CD4-positive, alpha-beta memory T cell (primary cell): ENCODE measurements around the gene STK38. TPM values are rescaled to one million over a fixed set of nuclear protein-coding genes. Genes with fewer than 3 reads are reported as not detected.
A peak's percentile ranks its signal among the peaks of the same experiment; 100 is the strongest.
"Not testable (repeated sequence)": the region's sequence is repeated elsewhere in the genome, so short reads cannot be mapped to it uniquely, and the experiment has no call there.

Source experiments
- CTCF ChIA-PET: fragments of 350-600 bp; sonication (Branson Sonifier 250); formaldehyde crosslinking; loops from one replicate; lab custom pipeline; 2021; ENCODE audit warnings: inconsistent platforms; ENCODE audit not compliant: partially characterized antibody; lab: Charles Lee
- POLR2A ChIA-PET: fragments of 350-600 bp; sonication (Branson Sonifier 250); formaldehyde crosslinking; loops from one replicate; lab custom pipeline; 2021; ENCODE audit not compliant: partially characterized antibody; lab: Charles Lee
- DNase-seq, 5 donors: peaks; one replicate each; pipeline versions ENCODE4 v3.0.0 to v3.0.0-alpha.2; 2020 to 2022; ENCODE audit warnings: mixed read lengths in 1 of 5
- H3K27ac ChIP-seq: one replicate; pipeline ENCODE4 v1.7.0; 2013; ENCODE audit warnings: low read depth, low read length
- H3K27me3 ChIP-seq: 2 replicates; pipeline ENCODE4 v1.7.0; 2013; ENCODE audit warnings: mild to moderate bottlenecking, low read length, moderate library complexity; ENCODE audit not compliant: insufficient read depth
- H3K36me3 ChIP-seq: 2 replicates; pipeline ENCODE4 v1.7.0; 2013; ENCODE audit warnings: mild to moderate bottlenecking, low read length, moderate library complexity; ENCODE audit not compliant: insufficient read depth
- H3K4me1 ChIP-seq: 2 replicates; pipeline ENCODE4 v1.7.0; 2013; ENCODE audit warnings: mild to moderate bottlenecking, low read length, moderate library complexity; ENCODE audit not compliant: insufficient read depth
- H3K4me3 ChIP-seq, 2 donors: one replicate each; pipeline ENCODE4 v1.7.0; 2013; ENCODE audit warnings: low read length in 2 of 2, mild to moderate bottlenecking in 1 of 2
- H3K9me3 ChIP-seq, 2 donors: one replicate each; pipeline ENCODE4 v1.7.0; 2013; ENCODE audit warnings: low read length in 2 of 2, control low read depth in 1 of 2; ENCODE audit not compliant: control insufficient read depth in 1 of 2
- H3K27ac Mint-ChIP-seq, 7 donors: one replicate each; pipeline ENCODE4 v1.8.0; 2020 to 2021; ENCODE audit warnings: mixed read lengths in 7 of 7, mild to moderate bottlenecking in 6 of 7, inconsistent platforms in 3 of 7, moderate library complexity in 3 of 7
- H3K27me3 Mint-ChIP-seq, 2 donors: one replicate each; pipeline ENCODE4 v1.8.0; 2020 to 2021; ENCODE audit warnings: mixed read lengths in 2 of 2
- H3K36me3 Mint-ChIP-seq, 2 donors: one replicate each; pipeline ENCODE4 v1.8.0; 2020 to 2021; ENCODE audit warnings: mixed read lengths in 2 of 2, inconsistent platforms in 1 of 2, mild to moderate bottlenecking in 1 of 2
- H3K4me1 Mint-ChIP-seq, 4 donors: one replicate each; pipeline ENCODE4 v1.8.0; 2020 to 2021; ENCODE audit warnings: mixed read lengths in 4 of 4, mild to moderate bottlenecking in 1 of 4
- H3K4me3 Mint-ChIP-seq, 8 donors: one replicate each; pipeline ENCODE4 v1.8.0; 2020 to 2021; ENCODE audit warnings: mixed read lengths in 8 of 8, mild to moderate bottlenecking in 7 of 8, moderate library complexity in 6 of 8, inconsistent platforms in 3 of 8
- H3K9me3 Mint-ChIP-seq, 8 donors: one replicate each; pipeline ENCODE4 v1.8.0; 2020 to 2021; ENCODE audit warnings: mixed read lengths in 8 of 8, mild to moderate bottlenecking in 5 of 8, inconsistent platforms in 3 of 8, moderate library complexity in 1 of 8
- intact Hi-C: fragments of 100-400 bp; cut with micrococcal nuclease; formaldehyde crosslinking; loops from one replicate; pipeline ENCODE4 v1.15.1; 2023
- polyA plus RNA-seq, 2 donors: library from polyadenylated mRNA; unstranded; fragments of 300-500 nt; fragmentation: Illumina TruSeq; gene quantifications; one replicate each; pipeline ENCODE4 v1.2.3, GENCODE V29; 2021
- total RNA-seq, 2 experiments: library from RNA; stranded (reverse); gene quantifications; one replicate each; pipeline ENCODE4 v1.2.3, GENCODE V29; 2021

STK38 gene
- total and polyA plus RNA-seq, 4 experiments from 2014 or later, result 54.3 to 190 (median 155) TPM

DNA sequence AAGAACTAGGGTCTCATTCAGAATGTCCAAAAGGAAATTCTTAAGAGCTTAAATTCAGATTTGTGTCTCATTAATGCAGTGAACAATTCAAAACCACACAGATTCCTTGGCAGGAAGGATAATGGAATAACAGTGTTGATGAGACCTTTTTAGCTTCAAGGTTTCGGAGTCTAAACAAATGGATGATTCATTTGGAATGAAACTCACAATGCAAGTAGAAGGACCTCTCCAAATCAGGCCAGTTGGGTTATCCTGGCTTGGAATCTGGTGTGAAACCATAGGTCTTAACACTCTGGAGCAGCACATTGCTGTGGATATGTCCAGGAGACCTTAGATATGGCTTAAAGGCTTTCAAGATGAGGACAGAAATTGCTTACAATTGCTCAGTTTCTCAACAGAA, 59.6 kb downstream of the STK38 start:
- Histone ChIP-seq H3K4me3 (no peak overlapping the region), H3K9me3 (no peaks in the 10 kb centered on the region), H3K27ac (no peak overlapping the region), H3K27me3 (no peaks in the 10 kb centered on the region), H3K4me1 (no peaks in the 10 kb centered on the region), H3K36me3 (peaks cover 12% of the 10 kb centered on the region)
- H3K27ac Mint-ChIP-seq, result peak overlapping the region in 3 of 7 donors; percentile 7 to 44 (median 9)
- no peak overlapping the region for H3K4me3 Mint-ChIP-seq
- peaks cover 61 to 68% of the 10 kb centered on the region in 2 donors for H3K36me3 Mint-ChIP-seq
- H3K4me1 Mint-ChIP-seq, result peaks cover 6 to 35% (median 9%) of the 10 kb centered on the region in 4 donors
- no peak for DNase-seq
- ChIA-PET POLR2A (interaction anchor here (0.9 to 2.1 kb wide), 3 partner anchors 9 to 113 kb away, joined by 4 to 10 read pairs (median 5); no protein-coding TSS in a partner anchor), CTCF (interaction anchor here (1.1 to 2.7 kb wide), 4 partner anchors 60 to 127 kb away, joined by 3 to 11 read pairs (median 5); no protein-coding TSS in a partner anchor)
- H3K27me3 Mint-ChIP-seq, result no peaks in the 10 kb centered on the region
- intact Hi-C loops, result loop anchor here (5.0 kb wide), 1 partner anchor 65 kb away; no protein-coding TSS in a partner anchor
- H3K9me3 Mint-ChIP-seq, result no peaks in the 10 kb centered on the region

GRCh38 chr6:36484736-36485135, 62.5 kb downstream of the STK38 start:
- no peak overlapping the region for H3K4me3 ChIP-seq
- H3K27me3 ChIP-seq, result no peaks in the 10 kb centered on the region
- H3K9me3 ChIP-seq, result no peaks in the 10 kb centered on the region
- no peaks in the 10 kb centered on the region for H3K4me1 ChIP-seq
- H3K27ac Mint-ChIP-seq, result peak overlapping the region in 6 of 7 donors; percentile 36 to 81 (median 52)
- intact Hi-C loops, result loop anchor here (5.0 kb wide), 1 partner anchor 62 kb away; no protein-coding TSS in a partner anchor
- H3K27ac ChIP-seq, result no peak overlapping the region
- H3K27me3 Mint-ChIP-seq, result no peaks in the 10 kb centered on the region
- DNase-seq, result no peak
- CTCF ChIA-PET, result interaction anchor here (0.9 to 1.4 kb wide), 2 partner anchors 11 to 16 kb away, joined by 3 read pairs; no protein-coding TSS in a partner anchor
- H3K36me3 ChIP-seq, result peaks cover 21% of the 10 kb centered on the region
- H3K36me3 Mint-ChIP-seq, result peaks cover 58 to 71% of the 10 kb centered on the region in 2 donors
- POLR2A ChIA-PET, result interaction anchor here (0.9 to 1.3 kb wide), 4 partner anchors 10 to 74 kb away, joined by 3 to 5 read pairs (median 4); no protein-coding TSS in a partner anchor
- H3K4me1 Mint-ChIP-seq, result peaks cover 2 to 17% (median 4%) of the 10 kb centered on the region in 4 donors
- no peaks in the 10 kb centered on the region for H3K9me3 Mint-ChIP-seq
- no peak overlapping the region for H3K4me3 Mint-ChIP-seq

DNA sequence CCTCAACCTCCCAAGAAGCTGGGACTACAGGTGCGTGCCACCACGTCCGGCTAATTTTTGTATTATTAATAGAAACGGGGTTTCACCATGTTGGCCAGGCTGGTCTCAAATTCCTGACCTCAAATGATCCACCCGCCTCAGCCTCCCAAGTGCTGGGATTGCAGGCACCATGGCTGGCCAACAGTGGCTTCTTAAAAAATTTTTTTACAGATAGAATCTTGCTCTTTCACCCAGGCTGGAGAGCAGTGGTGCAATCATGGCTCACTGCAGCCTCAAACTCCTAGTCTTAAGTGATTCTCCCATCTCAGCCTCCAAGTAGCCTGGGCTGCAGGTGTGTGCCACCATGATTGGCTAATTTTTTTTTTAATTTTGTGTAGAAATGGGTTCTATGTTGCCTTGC, 64.0 kb downstream of the STK38 start:
- H3K4me3 ChIP-seq, DNase-seq, H3K27me3 Mint-ChIP-seq, H3K27ac ChIP-seq, POLR2A ChIA-PET, H3K4me3 Mint-ChIP-seq, H3K9me3 ChIP-seq, intact Hi-C loops, H3K27me3 ChIP-seq, CTCF ChIA-PET, H3K9me3 Mint-ChIP-seq, H3K4me1 ChIP-seq: not testable (repeated sequence)
- Mint-ChIP-seq H3K27ac (peak overlapping the region in 1 of 7 donors; percentile 4), H3K36me3 (peaks cover 57 to 72% of the 10 kb centered on the region in 2 donors), H3K4me1 (peaks cover 4 to 11% (median 6%) of the 10 kb centered on the region in 4 donors)
- peaks cover 21% of the 10 kb centered on the region for H3K36me3 ChIP-seq

GRCh38 chr6:36479256-36479655, 68.0 kb downstream of the STK38 start:
- DNase-seq, result no peak
- H3K27ac Mint-ChIP-seq, result peak overlapping the region in 5 of 7 donors; percentile 17 to 86 (median 71)
- H3K36me3 Mint-ChIP-seq, result peaks cover 34 to 63% of the 10 kb centered on the region in 2 donors
- POLR2A ChIA-PET, result interaction anchor here (0.6 to 1.4 kb wide), 2 partner anchors 8 to 48 kb away, joined by 4 to 10 read pairs; no protein-coding TSS in a partner anchor
- intact Hi-C loops, result no loop called here
- Histone ChIP-seq H3K36me3 (peaks cover 9% of the 10 kb centered on the region), H3K27ac (no peak overlapping the region), H3K27me3 (no peaks in the 10 kb centered on the region), H3K4me1 (no peaks in the 10 kb centered on the region), H3K9me3 (no peaks in the 10 kb centered on the region), H3K4me3 (no peak overlapping the region)
- CTCF ChIA-PET, result interaction anchor here (1.2 to 1.3 kb wide), 2 partner anchors 14 to 50 kb away, joined by 3 to 4 read pairs; no protein-coding TSS in a partner anchor
- no peak overlapping the region for H3K4me3 Mint-ChIP-seq
- H3K4me1 Mint-ChIP-seq, result peaks cover 9 to 20% (median 13%) of the 10 kb centered on the region in 4 donors
- H3K27me3 Mint-ChIP-seq, result no peaks in the 10 kb centered on the region
- H3K9me3 Mint-ChIP-seq, result no peaks in the 10 kb centered on the region

DNA sequence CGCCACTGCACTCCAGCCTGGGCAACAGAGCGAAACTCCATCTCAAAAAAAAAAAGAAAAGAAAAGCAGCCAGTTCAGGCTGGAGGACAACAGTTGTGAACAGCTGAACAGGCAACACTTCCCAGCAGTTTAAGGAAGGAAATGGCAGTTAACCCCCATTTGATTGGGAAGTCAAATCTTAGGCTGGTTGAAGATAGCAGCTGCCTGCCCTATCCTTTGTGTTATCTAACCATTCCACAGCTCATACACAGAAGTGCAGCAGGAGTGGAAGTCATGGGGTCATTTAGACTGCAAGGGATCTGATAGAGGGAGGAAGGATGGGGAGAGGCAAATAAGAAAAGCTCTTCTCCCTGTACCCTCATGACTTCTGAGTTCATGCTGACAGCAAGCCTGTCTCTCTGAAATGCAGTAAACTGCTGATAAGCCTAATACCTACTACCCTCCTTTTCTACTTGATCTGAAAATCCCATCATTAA, 69.2 kb downstream of the STK38 start:
- CTCF ChIA-PET, result interaction anchor here (0.7 to 1.3 kb wide), 3 partner anchors 25 to 104 kb away, joined by 3 to 4 read pairs (median 3); no protein-coding TSS in a partner anchor
- DNase-seq, result no peak
- Histone ChIP-seq H3K27me3 (no peaks in the 10 kb centered on the region), H3K4me1 (no peaks in the 10 kb centered on the region), H3K4me3 (no peak overlapping the region), H3K36me3 (peaks cover 9% of the 10 kb centered on the region), H3K9me3 (no peaks in the 10 kb centered on the region), H3K27ac (no peak overlapping the region)
- POLR2A ChIA-PET, result interaction anchor here (0.9 to 1.4 kb wide), 2 partner anchors 10 to 13 kb away, joined by 3 to 10 read pairs; no protein-coding TSS in a partner anchor
- H3K9me3 Mint-ChIP-seq, result no peaks in the 10 kb centered on the region
- H3K4me3 Mint-ChIP-seq, result no peak overlapping the region
- H3K36me3 Mint-ChIP-seq, result peaks cover 27 to 60% of the 10 kb centered on the region in 2 donors
- intact Hi-C loops, result no loop called here
- no peaks in the 10 kb centered on the region for H3K27me3 Mint-ChIP-seq
- H3K27ac Mint-ChIP-seq, result peak overlapping the region in 4 of 7 donors; percentile 10 to 71 (median 40)
- H3K4me1 Mint-ChIP-seq, result peaks cover 9 to 20% (median 13%) of the 10 kb centered on the region in 4 donors

DNA sequence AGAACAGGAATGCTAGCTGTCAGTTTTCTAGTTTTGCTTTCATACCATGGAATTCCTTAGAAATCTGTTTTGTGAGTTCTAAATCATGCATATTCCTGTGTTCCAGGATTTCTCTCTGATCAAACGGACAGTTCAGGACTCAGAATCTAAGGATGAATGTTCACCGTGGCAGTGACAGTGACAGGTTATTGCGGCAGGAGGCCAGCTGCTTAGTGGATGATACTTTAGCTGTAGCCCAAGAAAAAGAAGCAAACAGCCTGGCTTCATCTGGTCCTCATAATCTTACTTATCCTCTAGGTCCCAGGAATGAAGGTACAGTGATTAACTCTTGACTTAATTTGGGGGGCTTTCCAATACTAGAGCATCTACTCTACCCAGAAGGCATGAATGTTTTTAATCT, 77.3 kb downstream of the STK38 start:
- Mint-ChIP-seq H3K4me1 (peaks cover 8 to 22% (median 11%) of the 10 kb centered on the region in 4 donors), H3K27ac (peak overlapping the region in 2 of 7 donors; percentile 30 to 57), H3K4me3 (no peak overlapping the region), H3K9me3 (no peaks in the 10 kb centered on the region), H3K27me3 (no peaks in the 10 kb centered on the region), H3K36me3 (peaks cover 26 to 30% of the 10 kb centered on the region in 2 donors)
- Histone ChIP-seq H3K27ac (peak overlapping the region; percentile 2), H3K27me3 (no peaks in the 10 kb centered on the region), H3K36me3 (peaks cover 7% of the 10 kb centered on the region), H3K9me3 (no peaks in the 10 kb centered on the region), H3K4me3 (no peak overlapping the region), H3K4me1 (peaks cover 4% of the 10 kb centered on the region)
- intact Hi-C loops, result no loop called here
- ChIA-PET CTCF (interaction anchor here (0.9 to 1.6 kb wide), 2 partner anchors 9 to 11 kb away, joined by 3 to 4 read pairs; no protein-coding TSS in a partner anchor), POLR2A (interaction anchor here (1.4 to 1.5 kb wide), 2 partner anchors 14 to 19 kb away, joined by 3 to 4 read pairs; no protein-coding TSS in a partner anchor)
- no peak for DNase-seq

DNA sequence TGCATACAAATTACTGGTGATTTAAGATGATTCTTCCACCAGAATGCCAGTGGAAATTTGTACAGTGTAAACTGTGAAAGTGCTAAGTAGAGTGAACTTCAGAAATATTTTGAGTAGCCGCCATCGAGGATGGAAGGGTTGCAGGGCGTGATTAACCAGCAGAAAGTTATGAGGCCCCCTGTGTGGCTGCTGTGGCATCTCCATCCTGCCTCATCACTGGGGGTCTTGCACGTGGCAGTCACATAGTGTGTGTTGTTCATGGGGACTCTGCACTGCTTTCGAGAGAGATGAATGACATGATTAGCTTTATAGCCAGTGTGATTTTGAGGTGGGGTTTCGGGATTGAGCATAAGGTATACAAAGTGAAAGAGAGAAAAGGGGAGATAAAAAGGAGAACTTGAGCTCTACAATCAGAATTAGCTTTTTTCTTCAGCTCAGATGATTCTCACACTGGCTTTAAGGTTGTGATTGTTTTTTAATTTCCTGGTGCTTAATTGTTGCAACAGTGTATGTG, 78.1 kb downstream of the STK38 start:
- Histone ChIP-seq H3K27me3 (no peaks in the 10 kb centered on the region), H3K27ac (no peak overlapping the region), H3K36me3 (peaks cover 7% of the 10 kb centered on the region), H3K9me3 (no peaks in the 10 kb centered on the region), H3K4me1 (peaks cover 4% of the 10 kb centered on the region), H3K4me3 (no peak overlapping the region)
- intact Hi-C loops, result no loop called here
- ChIA-PET POLR2A (interaction anchor here (1.4 to 1.5 kb wide), 2 partner anchors 15 to 20 kb away, joined by 3 to 4 read pairs; no protein-coding TSS in a partner anchor), CTCF (interaction anchor here (0.9 to 1.6 kb wide), 2 partner anchors 8 to 12 kb away, joined by 3 to 4 read pairs; no protein-coding TSS in a partner anchor)
- H3K9me3 Mint-ChIP-seq, result no peaks in the 10 kb centered on the region
- no peak overlapping the region for H3K4me3 Mint-ChIP-seq
- H3K36me3 Mint-ChIP-seq, result peaks cover 23 to 29% of the 10 kb centered on the region in 2 donors
- peak overlapping the region in 5 of 7 donors; percentile 0 to 91 (median 46) for H3K27ac Mint-ChIP-seq
- peaks cover 13 to 25% (median 18%) of the 10 kb centered on the region in 4 donors for H3K4me1 Mint-ChIP-seq
- no peaks in the 10 kb centered on the region for H3K27me3 Mint-ChIP-seq
- DNase-seq, result no peak
